GM12872 (cell line): ENCODE data around the gene PMEL.

Experiments used
- CTCF ChIP-seq: IDR thresholded peaks from 3 replicates; pipeline ENCODE4 v1.5.1; 2011; ENCODE audit warnings: low read depth, mild to moderate bottlenecking, low read length, moderate library complexity; ENCODE audit not compliant: insufficient read depth

PMEL gene

DNA sequence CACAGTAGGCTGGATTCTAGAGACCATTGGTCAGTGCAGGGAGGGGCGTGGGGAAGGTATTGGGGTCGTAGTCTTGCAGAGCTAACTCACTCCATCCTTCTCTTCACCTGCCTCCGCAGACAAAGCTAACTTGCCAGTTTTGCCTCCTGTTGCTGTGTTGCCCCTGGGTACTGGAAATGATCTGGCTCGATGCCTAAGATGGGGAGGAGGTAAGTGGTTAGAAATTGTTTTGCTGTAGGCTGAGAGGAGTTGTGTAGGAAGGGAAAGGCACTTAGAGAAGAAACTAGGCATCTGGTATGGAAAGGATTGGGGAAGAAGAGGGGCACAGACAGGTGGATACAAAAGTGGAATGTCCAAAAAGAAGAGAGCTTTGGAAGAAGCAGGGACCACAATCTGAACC, 23.8 kb downstream of the PMEL start:
- TF ChIP-seq CTCF, result no peak

- peak; percentile 96 for TF ChIP-seq CTCF
Observed at GRCh38 chr12:55940065-55940732, 25.6 kb downstream of the PMEL start.

- no peak for TF ChIP-seq CTCF
Observed at GRCh38 chr12:55938826-55939501, 26.9 kb downstream of the PMEL start.

DNA sequence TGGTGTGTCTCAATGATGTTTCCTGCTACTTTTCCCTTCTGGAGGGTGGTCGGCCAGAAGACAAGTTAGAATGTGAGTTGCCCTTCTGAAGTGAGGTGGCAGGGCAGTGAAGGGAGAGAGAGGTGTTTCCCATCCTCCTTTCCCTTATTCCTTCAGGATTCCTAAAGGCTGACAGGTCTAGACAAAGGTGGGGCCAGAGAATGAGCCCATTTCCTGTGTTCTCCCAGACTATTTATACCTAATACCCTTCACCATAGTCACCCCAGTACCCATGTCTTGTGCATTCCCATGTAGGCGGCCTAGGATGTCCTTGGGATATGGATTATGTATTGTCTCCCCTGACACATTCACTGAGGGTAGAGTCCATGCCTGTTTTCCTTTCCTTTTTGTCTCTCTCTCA, 27.9 kb downstream of the PMEL start:
- TF ChIP-seq CTCF, result no peak

DNA sequence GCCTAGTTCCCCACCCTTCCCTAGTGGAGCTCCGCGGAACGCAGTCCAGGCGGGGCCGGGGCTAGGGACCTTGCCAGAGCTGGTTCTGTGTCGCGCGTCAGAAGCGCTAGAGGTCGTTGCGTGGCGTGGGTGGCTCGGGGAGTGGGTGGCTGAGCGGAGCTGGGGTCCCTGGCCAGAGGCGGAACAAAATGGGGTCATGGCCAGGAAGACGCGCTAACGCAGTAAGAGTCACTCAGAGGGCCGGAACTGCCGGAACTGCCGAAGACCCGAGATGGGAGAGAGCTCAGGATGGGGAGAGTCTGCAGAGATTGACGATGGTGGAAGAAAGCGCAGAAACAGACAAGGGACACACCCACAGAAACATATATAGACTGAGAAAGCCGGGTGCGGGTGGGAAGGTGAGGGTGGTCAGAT, 30.1 kb downstream of the PMEL start:
- no peak for TF ChIP-seq CTCF

- no peak for TF ChIP-seq CTCF
Observed at GRCh38 chr12:55934773-55935172, 31.1 kb downstream of the PMEL start.

GRCh38 chr12:55933799-55934742, 31.8 kb downstream of the PMEL start:
- TF ChIP-seq CTCF, result no peak
